IMR-90 (cell line): ENCODE measurements around the gene RNF114. TPM values are rescaled to one million over a fixed set of nuclear protein-coding genes. Genes with fewer than 3 reads are reported as not detected.

Experiments
- ATAC-seq: fragments of 200-7000 bp; cut with Tn5 transposase; 2 replicates; pipeline ENCODE4 v1.9.1; 2020; ENCODE audit warnings: low read depth, mild to moderate bottlenecking, moderate library complexity
- BruUV-seq: library from RNA; stranded (reverse); fragments of 400-500 nt; replicated peaks from 2 replicates; lab custom pipeline; 2021; lab: Mats Ljungman, UMichigan
- CTCF ChIA-PET: fragments of 300-600 bp; formaldehyde crosslinking; extraction: SDS; loops from one replicate; lab custom pipeline; 2021; ENCODE audit warnings: antibody characterized with exemption; lab: Yijun Ruan, JAX
- POLR2A ChIA-PET: fragments of 300-600 bp; sonication (Branson Sonifier 250); formaldehyde crosslinking; loops from one replicate; lab custom pipeline; 2022; ENCODE audit warnings: antibody characterized with exemption; ENCODE audit not compliant: unreplicated experiment; lab: Charles Lee
- DNase-seq: peaks from one replicate; pipeline ENCODE4 v3.0.0; 2013
- H2AFZ ChIP-seq: replicated peaks from 2 replicates; pipeline ENCODE3; 2013; ENCODE audit warnings: low read length, mild to moderate bottlenecking; ENCODE audit not compliant: poor library complexity
- H2AK5ac ChIP-seq: 2 replicates; pipeline ENCODE4 v1.6.1; 2013; ENCODE audit warnings: low read depth, low read length, inconsistent platforms
- H2AK9ac ChIP-seq: replicated peaks from 2 replicates; pipeline ENCODE3; 2013; ENCODE audit warnings: mild to moderate bottlenecking, low read depth, low read length, moderate library complexity; ENCODE audit not compliant: poor library complexity
- H2BK120ac ChIP-seq: 2 replicates; pipeline ENCODE4 v1.6.1; 2013; ENCODE audit warnings: low read depth, low read length, inconsistent platforms
- H2BK15ac ChIP-seq: 3 replicates; pipeline ENCODE4 v1.6.1; 2013; ENCODE audit warnings: low read depth, low read length, inconsistent platforms
- H2BK20ac ChIP-seq: 2 replicates; pipeline ENCODE4 v1.6.1; 2013; ENCODE audit warnings: low read depth, mild to moderate bottlenecking, inconsistent platforms, low read length, moderate library complexity
- H2BK5ac ChIP-seq: 2 replicates; pipeline ENCODE4 v1.6.1; 2013; ENCODE audit warnings: mild to moderate bottlenecking, low read depth, low read length, inconsistent platforms; ENCODE audit not compliant: poor library complexity, severe bottlenecking
- H3K14ac ChIP-seq: replicated peaks from 2 replicates; pipeline ENCODE4 v1.6.1; 2013; ENCODE audit warnings: low read depth, low read length, inconsistent platforms
- H3K18ac ChIP-seq: 2 replicates; pipeline ENCODE4 v1.6.1; 2013; ENCODE audit warnings: low read depth, low read length, control low read depth
- H3K23ac ChIP-seq: 2 replicates; pipeline ENCODE4 v1.6.1; 2013; ENCODE audit warnings: low read depth, low read length, inconsistent platforms
- H3K27ac ChIP-seq: 2 replicates; pipeline ENCODE4 v1.5.1; 2013; ENCODE audit warnings: mild to moderate bottlenecking, control low read depth, low read length; ENCODE audit not compliant: insufficient read depth
- H3K27me3 ChIP-seq: 2 replicates; pipeline ENCODE4 v1.6.1; 2013; ENCODE audit warnings: low read length; ENCODE audit not compliant: control insufficient read depth, insufficient read depth
- H3K36me3 ChIP-seq: 2 replicates; pipeline ENCODE4 v1.6.1; 2013; ENCODE audit warnings: low read length, mixed read lengths; ENCODE audit not compliant: control insufficient read depth, insufficient read depth
- H3K4ac ChIP-seq: 2 replicates; pipeline ENCODE4 v1.6.1; 2013; ENCODE audit warnings: low read depth, low read length, inconsistent platforms
- H3K4me1 ChIP-seq: 2 replicates; pipeline ENCODE4 v1.6.1; 2013; ENCODE audit warnings: low read length, mixed read lengths; ENCODE audit not compliant: control insufficient read depth, insufficient read depth
- H3K4me2 ChIP-seq: 2 replicates; pipeline ENCODE4 v1.6.1; 2013; ENCODE audit warnings: low read depth, mild to moderate bottlenecking, control low read depth, low read length, moderate library complexity
- H3K4me3 ChIP-seq: 2 replicates; pipeline ENCODE4 v1.5.1; 2013; ENCODE audit warnings: low read depth, mild to moderate bottlenecking, control low read depth, low read length, moderate library complexity; ENCODE audit not compliant: insufficient read depth
- H3K56ac ChIP-seq: 2 replicates; pipeline ENCODE4 v1.6.1; 2013; ENCODE audit warnings: low read length, inconsistent platforms; ENCODE audit not compliant: insufficient read depth; ENCODE audit errors: extremely low read depth
- H3K79me1 ChIP-seq, 2 experiments: 2 replicates each; pipeline ENCODE4 v1.6.1; 2013; ENCODE audit warnings: low read length in 2 of 2, inconsistent platforms in 1 of 2, low read depth in 1 of 2
- H3K9ac ChIP-seq: 2 replicates; pipeline ENCODE4 v1.6.1; 2013; ENCODE audit warnings: low read depth, low read length, control low read depth
- H3K9me1 ChIP-seq: 2 replicates; pipeline ENCODE4 v1.6.1; 2013; ENCODE audit warnings: low read length, inconsistent platforms; ENCODE audit not compliant: insufficient read depth
- H3K9me3 ChIP-seq: 2 replicates; pipeline ENCODE4 v1.6.1; 2013; ENCODE audit warnings: low read length; ENCODE audit not compliant: control insufficient read depth, insufficient read depth
- H4K20me1 ChIP-seq: 2 replicates; pipeline ENCODE4 v1.6.1; 2013; ENCODE audit warnings: low read length, inconsistent platforms; ENCODE audit not compliant: insufficient read depth
- H4K5ac ChIP-seq: 2 replicates; pipeline ENCODE4 v1.6.1; 2013; ENCODE audit warnings: mild to moderate bottlenecking, low read depth, low read length, control low read depth
- H4K8ac ChIP-seq, 2 experiments: 2 replicates each; pipeline ENCODE4 v1.6.1; 2013; ENCODE audit warnings: low read depth in 2 of 2, low read length in 2 of 2, control low read depth in 1 of 2, inconsistent platforms in 1 of 2
- H4K91ac ChIP-seq: 2 replicates; pipeline ENCODE4 v1.6.1; 2013; ENCODE audit warnings: low read depth, low read length, inconsistent platforms; ENCODE audit not compliant: insufficient read depth
- CHD1 ChIP-seq: IDR thresholded peaks from 2 replicates; pipeline ENCODE4 v1.6.1; 2012; ENCODE audit warnings: low read depth, low read length, improper control_type of control experiment
- CTCF ChIP-seq: conservative IDR thresholded peaks from 2 replicates; pipeline ENCODE4 v1.5.1; 2012; ENCODE audit warnings: mild to moderate bottlenecking, low read depth, low read length, improper control_type of control experiment
- MXI1 ChIP-seq: IDR thresholded peaks from 2 replicates; pipeline ENCODE4 v1.6.1; 2012; ENCODE audit warnings: low read depth, mild to moderate bottlenecking, low read length, moderate library complexity, borderline replicate concordance
- RAD21 ChIP-seq: IDR thresholded peaks from 2 replicates; pipeline ENCODE4 v1.6.1; 2012; ENCODE audit warnings: low read length, improper control_type of control experiment
- SMC3 ChIP-seq: fragments of 150-350 bp; IDR thresholded peaks from 2 replicates; pipeline ENCODE4 v1.6.1; 2016; ENCODE audit warnings: low read depth, mild to moderate bottlenecking, antibody characterized with exemption, low read length, moderate library complexity
- USF2 ChIP-seq: fragments of 150-350 bp; IDR thresholded peaks from 2 replicates; pipeline ENCODE4 v1.6.1; 2017; ENCODE audit warnings: mild to moderate bottlenecking, antibody characterized with exemption, low read length, low read depth
- WGBS, 2 experiments: methylation state at CpG; one replicate each; pipeline versions ENCODE4 v1.1.5 to v1.1.7; 2013; ENCODE audit warnings: missing lambda C conversion rate in 2 of 2; ENCODE audit not compliant: insufficient read length in 1 of 2; ENCODE audit errors: extremely low coverage in 2 of 2; 5-methylcytosine and 5-hydroxymethylcytosine counted together
- dilution Hi-C: fragments of 300-500 bp; cut with HindIII; formaldehyde crosslinking; loops from one replicate; pipeline ENCODE4 v1.14.3; 2018; ENCODE audit warnings: low sequenced_read_pairs; ENCODE audit not compliant: unreplicated experiment
- in situ Hi-C: fragments of 300-500 bp; cut with MboI; formaldehyde crosslinking; loops from 3 replicates; pipeline ENCODE4 v1.14.3; 2019; ENCODE audit warnings: low sequenced_read_pairs, inconsistent platforms, mixed read lengths
- intact Hi-C: fragments of 100-400 bp; cut with micrococcal nuclease; formaldehyde crosslinking; loops from 2 replicates; pipeline ENCODE4 v1.10.0; 2022
- polyA plus RNA-seq, 3 experiments: library from polyadenylated mRNA; depleted of rRNA; stranded (reverse); fragments of >200 nt; gene quantifications; 2 replicates each; pipeline ENCODE4 v1.2.3, GENCODE V29; 2012; ENCODE audit warnings: low replicate concordance in 1 of 3
- total RNA-seq: library from RNA; depleted of rRNA; stranded (reverse); fragments of >200 nt; gene quantifications from 2 replicates; pipeline ENCODE4 v1.2.3, GENCODE V29; 2012

RNF114 gene
- total and polyA plus RNA-seq, 2 of the 4 experiments (the other 2 are of a cell fraction), result 44.6 to 62.3 TPM

GRCh38 chr20:49964964-49965780 is 29.0 kb downstream of the RNF114 start:
- TF ChIP-seq SMC3 (0 out of 2 replicates have a peak, but pooled peaks have one; percentile 12), MXI1 (no peak), CHD1 (no peak), RAD21 (peak; percentile 30), USF2 (no peak), CTCF (peak; percentile 48)
- no peaks in the 10 kb centered on the region for H3K27me3 ChIP-seq
- H2BK15ac ChIP-seq, result no peak overlapping the region
- H4K91ac ChIP-seq, result no peak overlapping the region
- no peaks in the 10 kb centered on the region for H3K9me3 ChIP-seq
- no peak overlapping the region for H3K14ac ChIP-seq
- dilution Hi-C loops (no loop called here), intact Hi-C loops (no loop called here), in situ Hi-C loops (no loop called here)
- no peak overlapping the region for H3K4me3 ChIP-seq
- H3K4me1 ChIP-seq, result peaks cover 2% of the 10 kb centered on the region; the same call in 1 of the 2 replicates
- H2AK9ac ChIP-seq, result peak overlapping the region; percentile 34
- H3K56ac ChIP-seq, result no peak overlapping the region
- 0 out of 2 replicates have a peak overlapping the region, but pooled peaks have one; percentile 45 for H2AK5ac ChIP-seq
- H3K23ac ChIP-seq, result peak overlapping the region; percentile 2; the same call in 1 of the 2 replicates
- H3K36me3 ChIP-seq, result peaks cover 2% of the 10 kb centered on the region
- CTCF ChIA-PET, result interaction anchor here (1.6 kb wide), 1 partner anchor 106 kb away, joined by 6 read pairs; no protein-coding TSS in a partner anchor
- DNase-seq (no peak), ATAC-seq (peak; percentile 36; the same call in 1 of the 2 replicates)
- peaks cover 11% of the 10 kb centered on the region for H3K9me1 ChIP-seq
- H2BK20ac ChIP-seq, result no peak overlapping the region
- H3K79me1 ChIP-seq, result peaks cover 0 to 23% of the 10 kb centered on the region in 2 experiments; a peak in 1 of 4 replicates
- peak overlapping the region; percentile 17 for H2AFZ ChIP-seq
- H2BK5ac ChIP-seq, result no peak overlapping the region
- WGBS, 2 experiments, result no CpG with 5 or more reads among the region's 5 CpGs
- H4K20me1 ChIP-seq, result no peaks in the 10 kb centered on the region
- no peak overlapping the region for H3K18ac ChIP-seq
- H3K9ac ChIP-seq, result no peak overlapping the region
- H3K27ac ChIP-seq, result no peak overlapping the region
- POLR2A ChIA-PET, result no interaction called here
- no peak overlapping the region for H2BK120ac ChIP-seq
- no TSS peak for BruUV-seq
- H4K8ac ChIP-seq, result no peak overlapping the region
- H4K5ac ChIP-seq, result no peak overlapping the region
- no peak overlapping the region for H3K4me2 ChIP-seq
- peak overlapping the region; percentile 21; the same call in 1 of the 2 replicates for H3K4ac ChIP-seq
